GM12872 (cell line): ENCODE data around the gene GH1.
"Not testable (repeated sequence)": the region's sequence is repeated elsewhere in the genome, so short reads cannot be mapped to it uniquely, and the experiment has no call there.

ENCODE experiments used
- CTCF ChIP-seq: IDR thresholded peaks from 3 replicates; pipeline ENCODE4 v1.5.1; 2011; ENCODE audit warnings: low read depth, mild to moderate bottlenecking, low read length, moderate library complexity; ENCODE audit not compliant: insufficient read depth

The GH1 gene

GRCh38 chr17:63907161-63907778, 11.4 kb downstream of the GH1 start:
- TF ChIP-seq CTCF, result peak; percentile 36; the same call in 2 of the 3 replicates

- peak; percentile 39; the same call in 1 of the 3 replicates for TF ChIP-seq CTCF
Measured at GRCh38 chr17:63903787-63904201, 14.8 kb downstream of the GH1 start.

DNA sequence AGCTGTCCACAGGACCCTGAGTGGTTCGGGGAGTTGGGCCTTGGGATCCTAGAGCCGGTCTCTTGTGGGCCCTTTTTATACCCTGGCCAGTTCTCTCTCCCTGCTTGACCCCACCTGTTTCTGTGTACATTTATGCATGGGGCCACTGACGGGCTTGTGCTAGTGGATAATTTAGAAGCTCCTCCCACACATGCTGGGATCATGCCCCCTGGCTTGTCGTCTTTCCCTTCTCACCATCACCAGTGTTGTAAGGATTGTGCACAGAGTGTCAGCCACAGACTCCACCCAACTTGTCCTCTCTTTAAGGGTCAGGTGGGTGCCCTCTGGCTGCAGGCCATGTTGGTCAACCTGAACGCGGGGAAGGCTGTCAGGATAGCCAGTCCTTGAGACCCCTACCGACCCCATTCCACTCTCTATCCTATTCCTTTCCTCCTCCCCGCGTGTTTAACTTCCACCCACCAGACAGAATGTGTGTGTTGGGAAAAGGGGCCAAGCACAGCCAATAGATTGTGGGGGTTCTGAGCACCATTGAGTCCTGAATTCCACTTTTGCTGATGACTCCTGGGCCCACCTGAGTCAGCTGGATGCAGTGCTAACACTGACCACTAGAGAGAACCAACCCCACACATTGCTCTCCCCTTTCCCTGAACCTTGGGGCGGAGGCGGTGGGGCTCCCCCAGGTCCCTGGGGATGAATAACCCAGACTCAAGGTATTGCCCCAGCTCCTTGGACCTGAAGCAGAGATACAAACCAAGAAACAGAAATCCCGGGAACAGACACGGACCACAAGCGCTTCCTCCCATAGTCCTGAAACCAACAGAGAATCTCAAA, 21.9 kb downstream of the GH1 start, which contains the start of gene CSH1:
Gene CSH1, minus strand, starts transcription at position 51 of the 831 bp plus-strand sequence. CDS start 63 bp downstream, outside the sequence.
- TF ChIP-seq CTCF, result not testable (repeated sequence)

DNA sequence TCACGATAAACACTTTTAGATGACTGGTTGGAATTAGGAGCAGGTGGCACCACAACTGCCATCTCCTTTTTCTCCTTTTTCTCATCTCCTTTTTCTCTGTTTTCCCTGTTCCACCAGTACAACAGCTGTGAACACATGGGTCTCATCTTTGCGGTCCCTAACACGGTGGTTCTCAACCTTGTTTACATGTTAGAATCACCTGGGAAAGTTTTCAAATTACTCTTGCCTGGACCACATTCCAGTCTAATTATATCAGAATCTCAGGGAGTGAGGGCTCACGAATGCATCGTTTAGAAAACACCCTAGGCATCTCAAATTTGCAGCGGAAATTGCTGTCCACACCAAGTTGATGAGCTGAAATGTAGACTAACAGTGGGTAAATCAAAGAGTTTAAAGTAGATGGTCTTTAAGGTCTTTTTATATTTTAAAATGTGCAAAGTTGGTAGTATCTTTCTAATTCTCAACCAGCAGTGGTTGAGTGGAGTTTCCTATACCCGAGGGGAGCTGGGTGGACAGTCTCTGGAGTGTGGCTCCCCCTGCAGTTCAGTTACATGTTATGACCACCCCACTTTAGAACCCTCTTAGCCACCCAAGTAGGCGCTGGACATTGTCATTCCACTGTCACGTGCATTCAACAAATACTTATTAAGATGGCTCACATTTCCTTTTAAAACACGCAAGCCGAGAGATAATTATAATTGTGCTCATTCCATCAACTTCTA, 26.2 kb downstream of the GH1 start:
- peak; percentile 33 for TF ChIP-seq CTCF

- TF ChIP-seq CTCF, result peak; percentile 62
Measured at GRCh38 chr17:63889026-63889848, 29.4 kb downstream of the GH1 start.

DNA sequence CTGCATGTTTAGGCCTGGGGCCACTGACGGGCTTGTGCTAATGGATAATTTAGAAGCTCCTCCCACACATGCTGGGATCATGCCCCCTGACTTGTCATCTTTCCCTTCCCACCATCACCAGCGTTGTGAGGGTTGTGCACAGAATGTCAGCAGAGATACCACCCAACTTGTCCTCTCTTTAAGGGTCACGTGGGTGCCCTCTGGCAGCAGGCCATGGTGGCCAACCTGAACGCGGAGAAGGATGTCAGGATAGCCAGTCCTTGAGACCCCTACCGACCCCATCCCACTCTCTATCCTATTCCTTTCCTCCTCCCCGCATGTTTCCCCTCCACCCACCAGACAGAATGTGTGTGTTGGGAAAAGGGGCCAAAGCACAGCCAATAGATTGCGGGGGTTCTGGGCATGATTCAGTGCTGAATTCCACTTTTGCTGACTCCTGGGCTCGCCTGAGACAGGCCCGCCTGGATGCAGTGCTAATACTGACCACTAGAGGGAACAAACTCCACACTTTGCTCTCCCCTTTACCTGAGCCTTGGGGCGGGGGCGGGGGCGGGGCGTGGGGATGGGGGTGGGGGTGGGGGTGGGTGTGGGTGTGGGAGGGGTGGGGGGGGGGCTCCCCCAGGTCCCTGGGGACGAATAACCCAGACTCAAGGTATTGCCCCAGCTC, 36.6 kb downstream of the GH1 start, which contains the start of gene GH2:
Gene GH2, minus strand, starts transcription at position 10 of the 667 bp plus-strand sequence. CDS start 143 bp downstream, outside the sequence.
- peak; percentile 86 for TF ChIP-seq CTCF
